D721Med (cell line): ENCODE data around the gene CYSRT1.

Experiments used
- DNase-seq: peaks from one replicate; pipeline ENCODE4 v3.0.0; 2011; ENCODE audit warnings: low spot score; ENCODE audit not compliant: insufficient read length
- FAIRE-seq: peaks from 2 replicates; lab custom pipeline; 2011; peaks lifted over from hg19 to GRCh38; lab: Jason Lieb, UNC
- TF ChIP-seq, protein P1 (sequence below): IDR thresholded peaks from 2 replicates; pipeline ENCODE4 v1.5.1; 2012; ENCODE audit warnings: mild to moderate bottlenecking, control low read depth; ENCODE audit not compliant: insufficient read depth; ENCODE audit errors: missing control alignments

CYSRT1 gene

DNA sequence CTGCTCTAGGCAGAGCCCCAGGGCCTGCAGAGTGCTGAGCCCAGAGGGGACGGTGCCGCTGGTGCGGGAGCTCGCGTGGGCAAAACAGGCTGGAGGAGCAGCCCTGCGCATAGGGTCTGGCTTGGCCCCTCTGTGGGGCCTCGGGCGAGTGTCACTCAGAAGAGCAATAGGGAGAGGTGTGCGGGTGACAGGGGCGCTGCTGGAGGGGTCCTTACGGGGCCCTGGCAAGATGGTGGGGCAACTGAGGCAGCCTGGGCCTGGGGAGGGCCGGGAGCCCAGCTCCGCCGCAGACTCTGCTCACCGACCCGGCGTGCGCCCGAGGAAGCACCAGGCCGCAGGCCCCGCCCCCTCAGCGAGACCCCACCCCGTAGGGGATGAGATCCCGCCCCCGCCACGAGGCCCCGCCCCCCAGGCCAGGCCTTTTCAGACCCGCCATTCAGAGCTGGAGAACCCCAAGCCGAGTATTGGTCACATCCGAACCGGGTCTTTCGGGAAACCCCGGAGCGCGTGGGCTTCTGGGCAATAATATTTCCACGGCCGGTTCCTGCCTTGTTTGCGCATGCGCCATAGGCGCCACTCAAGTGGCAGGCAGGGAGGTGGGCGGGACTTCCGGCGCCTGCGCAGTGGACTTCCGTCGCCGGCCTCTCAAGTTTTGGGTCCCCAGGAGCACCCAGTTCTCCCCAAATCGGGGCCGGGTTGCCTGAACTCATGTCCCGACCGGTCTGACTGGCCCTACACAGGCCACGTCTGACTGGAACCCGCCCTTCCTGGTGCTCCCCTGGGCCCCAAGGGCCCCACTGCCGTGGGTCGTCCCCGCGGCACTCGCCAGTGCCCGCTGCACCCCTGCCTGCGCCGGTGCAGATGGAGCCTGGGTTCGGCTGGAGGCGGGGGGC, 1.6 kb upstream of the CYSRT1 start:
- DNase-seq: peak; percentile 97
- TF ChIP-seq, protein P1, sequence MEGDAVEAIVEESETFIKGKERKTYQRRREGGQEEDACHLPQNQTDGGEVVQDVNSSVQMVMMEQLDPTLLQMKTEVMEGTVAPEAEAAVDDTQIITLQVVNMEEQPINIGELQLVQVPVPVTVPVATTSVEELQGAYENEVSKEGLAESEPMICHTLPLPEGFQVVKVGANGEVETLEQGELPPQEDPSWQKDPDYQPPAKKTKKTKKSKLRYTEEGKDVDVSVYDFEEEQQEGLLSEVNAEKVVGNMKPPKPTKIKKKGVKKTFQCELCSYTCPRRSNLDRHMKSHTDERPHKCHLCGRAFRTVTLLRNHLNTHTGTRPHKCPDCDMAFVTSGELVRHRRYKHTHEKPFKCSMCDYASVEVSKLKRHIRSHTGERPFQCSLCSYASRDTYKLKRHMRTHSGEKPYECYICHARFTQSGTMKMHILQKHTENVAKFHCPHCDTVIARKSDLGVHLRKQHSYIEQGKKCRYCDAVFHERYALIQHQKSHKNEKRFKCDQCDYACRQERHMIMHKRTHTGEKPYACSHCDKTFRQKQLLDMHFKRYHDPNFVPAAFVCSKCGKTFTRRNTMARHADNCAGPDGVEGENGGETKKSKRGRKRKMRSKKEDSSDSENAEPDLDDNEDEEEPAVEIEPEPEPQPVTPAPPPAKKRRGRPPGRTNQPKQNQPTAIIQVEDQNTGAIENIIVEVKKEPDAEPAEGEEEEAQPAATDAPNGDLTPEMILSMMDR: no peak
- no peak for FAIRE-seq

DNA sequence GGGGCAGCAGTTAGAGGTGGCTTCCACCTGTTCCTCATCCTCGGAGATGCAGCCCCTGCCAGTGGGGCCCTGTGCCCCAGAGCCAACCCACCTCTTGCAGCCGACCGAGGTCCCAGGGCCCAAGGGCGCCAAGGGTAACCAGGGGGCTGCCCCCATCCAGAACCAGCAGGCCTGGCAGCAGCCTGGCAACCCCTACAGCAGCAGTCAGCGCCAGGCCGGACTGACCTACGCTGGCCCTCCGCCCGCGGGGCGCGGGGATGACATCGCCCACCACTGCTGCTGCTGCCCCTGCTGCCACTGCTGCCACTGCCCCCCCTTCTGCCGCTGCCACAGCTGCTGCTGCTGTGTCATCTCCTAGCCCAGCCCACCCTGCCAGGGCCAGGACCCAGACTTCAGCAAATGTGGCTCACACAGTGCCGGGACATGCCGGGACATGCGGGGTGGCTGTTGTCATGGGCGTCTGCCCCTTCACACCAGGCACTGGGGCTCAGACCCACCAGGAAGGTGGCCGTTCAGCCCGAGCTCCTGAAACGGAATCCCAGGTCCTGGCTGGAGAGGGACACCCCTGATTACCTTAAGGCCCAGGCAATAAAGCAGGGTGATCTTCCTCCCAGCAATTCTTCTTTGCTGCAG, 841 bp downstream of the CYSRT1 start:
- DNase-seq: no peak
- TF ChIP-seq, protein P1: no peak
- FAIRE-seq: no peak

DNA sequence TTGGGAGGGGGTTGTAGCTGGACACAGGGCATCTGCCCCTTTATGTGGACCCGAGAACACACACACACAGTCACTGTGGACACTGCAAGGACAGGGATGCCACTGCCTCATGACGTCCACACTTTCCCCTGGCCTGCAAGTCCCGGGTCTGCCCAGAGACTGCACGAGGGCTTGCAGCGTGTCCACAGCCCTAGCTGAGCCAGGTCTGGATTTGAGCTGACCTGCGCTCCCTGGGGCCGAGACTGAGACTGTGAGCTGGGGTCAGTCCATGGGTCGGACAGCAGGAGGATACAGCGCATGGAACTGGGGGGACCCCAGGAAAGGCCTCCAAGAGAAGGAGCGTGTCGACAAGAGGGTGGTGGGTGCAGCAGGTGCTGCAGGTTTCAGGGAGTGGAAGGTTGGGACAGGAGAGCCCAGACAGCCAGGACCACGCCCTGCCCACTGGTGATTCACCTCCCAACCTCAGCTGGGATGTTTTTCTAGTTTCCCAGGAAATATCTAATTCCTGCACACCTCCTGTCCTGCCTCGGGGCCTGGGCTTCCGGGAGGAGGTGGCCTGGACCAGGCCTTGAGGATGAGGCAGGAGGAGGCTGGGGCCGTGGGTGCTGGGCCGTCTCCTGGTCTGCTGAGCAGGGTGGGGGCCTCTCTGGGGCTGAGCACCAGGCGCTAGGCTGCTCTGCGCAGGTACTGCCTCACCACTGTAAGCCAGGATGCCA, 1.5 kb downstream of the CYSRT1 start:
- no peak for DNase-seq
- TF ChIP-seq, protein P1: no peak
- no peak for FAIRE-seq

DNA sequence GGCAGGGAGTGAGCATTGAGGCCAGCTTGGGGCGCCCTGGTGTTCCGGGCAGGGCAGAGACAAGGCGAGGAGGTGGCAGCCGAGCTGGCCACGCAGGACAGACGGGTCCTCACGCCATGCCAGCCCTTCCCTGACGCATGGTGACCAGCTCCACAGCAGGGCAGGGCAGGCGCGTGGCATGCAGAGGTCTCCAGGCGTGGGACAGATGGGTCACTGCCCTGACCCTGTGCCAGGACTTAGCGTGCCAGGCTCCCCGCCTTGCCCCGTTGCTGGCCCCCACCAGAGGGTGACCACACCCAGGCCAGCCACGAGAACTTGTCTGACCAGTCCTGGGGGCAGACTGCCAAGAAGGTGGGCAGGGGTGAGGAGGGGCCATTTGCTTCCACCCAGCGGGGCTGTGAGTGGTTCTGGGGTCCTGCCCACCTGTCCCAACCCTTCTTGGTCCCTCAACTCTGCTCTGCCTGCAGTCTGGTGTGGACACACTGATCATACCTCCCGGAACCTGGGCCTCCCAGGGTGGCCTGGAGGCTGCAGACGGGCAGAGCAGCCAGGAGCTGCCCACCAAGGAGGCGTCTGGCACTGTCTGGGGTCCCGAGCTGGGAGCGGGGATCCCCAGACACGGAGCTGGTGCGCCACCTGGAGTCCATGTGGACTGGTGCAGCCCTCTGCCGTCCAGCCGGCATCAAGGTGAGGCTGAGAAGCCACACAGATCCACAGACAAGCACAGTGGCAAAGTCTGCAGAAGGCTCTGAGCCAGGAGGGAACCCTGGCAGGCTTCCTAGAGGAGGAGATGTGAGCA, 2.3 kb downstream of the CYSRT1 start, which contains the start of gene RNF224:
TSS of gene RNF224 (plus strand) at position 449 of the 799 bp plus-strand sequence. CDS start 834 bp downstream, outside the sequence.
- TF ChIP-seq, protein P1: peak; percentile 89
- no peak for FAIRE-seq
- DNase-seq: peak; percentile 98

DNA sequence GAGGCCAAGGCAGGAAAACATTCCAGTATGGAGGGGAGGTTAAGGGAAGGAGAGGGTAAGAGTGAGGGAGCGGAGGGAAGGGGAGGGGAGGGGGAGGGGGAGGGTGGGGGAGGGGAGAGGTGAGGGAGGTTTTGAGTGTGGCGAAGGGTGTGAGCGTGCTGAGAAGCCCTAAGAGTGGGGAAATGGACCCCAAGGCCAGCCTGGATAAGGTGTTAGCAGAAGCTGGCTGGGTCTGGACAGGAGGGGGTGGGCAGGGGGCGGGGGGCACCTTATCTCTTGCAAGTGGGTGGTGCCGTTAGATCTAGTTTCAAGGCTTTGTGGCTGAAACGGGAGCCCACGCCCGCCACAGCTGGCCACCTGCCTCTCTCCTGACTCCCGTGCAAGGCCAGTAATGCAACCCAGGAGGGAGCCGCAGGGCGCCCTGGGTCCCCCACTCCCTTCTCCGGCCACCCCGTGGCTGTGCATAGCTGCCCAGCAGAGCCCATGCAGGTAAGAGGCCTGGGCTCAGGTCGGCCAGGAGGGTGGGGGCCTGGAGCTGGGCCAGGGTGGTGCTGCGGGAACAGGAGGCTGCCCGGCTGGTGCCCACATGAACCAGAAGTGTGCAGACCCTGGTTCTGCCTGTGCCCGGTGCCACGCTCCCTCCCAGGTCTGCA, 3.0 kb downstream of the CYSRT1 start:
- TF ChIP-seq, protein P1: no peak
- no peak for DNase-seq
- FAIRE-seq: no peak

DNA sequence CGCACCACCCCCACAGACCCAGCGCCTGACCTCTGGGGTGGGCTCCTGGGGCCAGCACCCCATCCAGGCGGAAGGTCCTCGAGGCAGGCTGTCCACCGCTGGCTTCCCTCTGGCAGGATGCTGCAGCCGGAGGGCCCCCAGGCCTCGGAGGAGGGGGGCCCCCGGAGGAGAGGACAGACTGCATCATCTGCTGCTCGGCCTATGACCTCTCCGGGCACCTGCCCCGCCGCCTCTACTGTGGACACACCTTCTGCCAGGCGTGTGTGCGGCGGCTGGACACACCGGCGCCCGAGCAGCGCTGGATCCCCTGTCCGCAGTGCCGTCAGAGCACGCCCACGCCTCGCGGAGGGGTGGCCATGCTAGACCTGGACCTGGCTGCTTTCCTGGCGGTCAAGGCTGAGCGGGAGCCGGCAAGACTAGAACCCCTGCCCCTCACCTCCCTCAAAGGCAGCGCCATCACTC, 3.6 kb downstream of the CYSRT1 start:
- FAIRE-seq (no peak), DNase-seq (no peak)
- TF ChIP-seq, protein P1: no peak
